ENCODE measurements around the gene MAGEC3. TPM values are rescaled to one million over a fixed set of nuclear protein-coding genes. Genes with fewer than 3 reads are reported as not detected.

MAGEC3 gene
- total RNA-seq, 1 experiment from 2014 or later = not detected

DNA sequence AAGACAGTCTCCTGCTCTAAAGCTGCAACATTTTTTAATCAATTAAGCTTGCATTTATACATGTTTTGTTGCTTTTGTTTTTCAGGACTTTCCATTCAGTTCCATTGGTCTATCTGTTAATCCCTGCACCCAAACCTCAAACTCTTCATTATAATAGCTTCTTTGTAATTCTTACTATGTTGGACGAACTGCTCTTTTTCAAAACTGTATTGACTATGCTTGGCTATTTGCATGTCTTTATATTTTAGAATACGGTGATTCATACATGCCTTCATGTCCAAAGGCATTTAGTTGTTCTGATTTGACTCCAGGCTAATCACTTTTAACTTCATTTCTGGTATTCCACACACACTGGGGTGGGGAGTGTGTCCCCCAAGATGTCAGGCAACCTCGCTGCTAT is 79.7 kb downstream of the MAGEC3 start:
- no peak for DNase-seq
- Histone ChIP-seq H3K4me3 (no peak overlapping the region), H3K27ac (no peak overlapping the region), H3K36me3 (no peaks in the 10 kb centered on the region), H3K27me3 (no peaks in the 10 kb centered on the region), H3K4me1 (no peaks in the 10 kb centered on the region), H3K9me3 (replicated peaks) (no peaks in the 10 kb centered on the region)

GRCh38 chrX:141924293-141924692 is 86.2 kb downstream of the MAGEC3 start:
- Histone ChIP-seq H3K9me3 (replicated peaks) (no peaks in the 10 kb centered on the region), H3K27ac (no peak overlapping the region), H3K4me3 (no peak overlapping the region), H3K4me1 (no peaks in the 10 kb centered on the region), H3K36me3 (no peaks in the 10 kb centered on the region), H3K27me3 (no peaks in the 10 kb centered on the region)
- no peak for DNase-seq

- H3K27me3 ChIP-seq = no peaks in the 10 kb centered on the region
- H3K4me1 ChIP-seq = no peaks in the 10 kb centered on the region
- H3K4me3 ChIP-seq = no peak overlapping the region
- H3K27ac ChIP-seq = no peak overlapping the region
- no peaks in the 10 kb centered on the region for H3K9me3 ChIP-seq (replicated peaks)
- no peak for DNase-seq
- H3K36me3 ChIP-seq = no peaks in the 10 kb centered on the region
Measured at GRCh38 chrX:141928432-141928831, 90.3 kb downstream of the MAGEC3 start.

DNA sequence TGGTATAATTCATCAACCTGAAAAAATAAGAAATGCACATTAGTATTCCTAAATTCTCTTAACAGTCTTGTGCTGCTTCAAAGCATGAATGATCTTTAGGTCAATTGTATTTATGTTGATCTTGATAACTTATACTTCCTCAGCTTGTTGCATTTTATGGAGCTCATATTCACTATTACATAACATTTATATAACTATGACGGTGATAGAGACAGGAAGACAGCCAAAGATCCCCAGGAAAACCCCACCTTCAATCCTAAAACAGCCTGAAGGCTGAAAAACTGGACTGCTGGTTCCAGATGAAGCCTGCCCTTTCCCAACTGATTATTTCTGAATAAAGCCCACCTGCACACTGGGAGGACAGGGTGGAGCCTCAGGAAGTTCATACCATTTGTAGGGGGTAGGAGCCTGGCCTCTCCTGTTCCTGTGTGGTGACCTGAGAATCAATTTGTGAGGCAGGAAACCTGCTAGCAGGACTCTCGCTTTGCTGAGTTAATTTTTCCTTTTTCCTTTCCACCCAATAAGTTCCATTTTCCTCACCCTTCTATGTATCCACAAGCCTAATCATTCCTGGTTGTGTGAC is 96.0 kb downstream of the MAGEC3 start:
- H3K27me3 ChIP-seq = no peaks in the 10 kb centered on the region
- H3K27ac ChIP-seq = no peak overlapping the region
- DNase-seq = no peak
- H3K36me3 ChIP-seq = no peaks in the 10 kb centered on the region
- no peaks in the 10 kb centered on the region for H3K9me3 ChIP-seq (replicated peaks)
- no peaks in the 10 kb centered on the region for H3K4me1 ChIP-seq
- no peak overlapping the region for H3K4me3 ChIP-seq

GRCh38 chrX:141935645-141936044 is 97.5 kb downstream of the MAGEC3 start:
- no peaks in the 10 kb centered on the region for H3K36me3 ChIP-seq
- H3K9me3 ChIP-seq (replicated peaks) = no peaks in the 10 kb centered on the region
- no peak overlapping the region for H3K27ac ChIP-seq
- H3K4me3 ChIP-seq = no peak overlapping the region
- H3K4me1 ChIP-seq = no peaks in the 10 kb centered on the region
- no peaks in the 10 kb centered on the region for H3K27me3 ChIP-seq
- DNase-seq = no peak

- peak in 1 of 2 experiments; percentile 12 for DNase-seq
- no peak overlapping the region for H3K27ac ChIP-seq
- no peaks in the 10 kb centered on the region for H3K27me3 ChIP-seq
Measured at GRCh38 chrX:141936080-141936479, 98.0 kb downstream of the MAGEC3 start.

GRCh38 chrX:141941234-141941633 is 103.1 kb downstream of the MAGEC3 start:
- no peak overlapping the region for H3K27ac ChIP-seq
- no peaks in the 10 kb centered on the region for H3K27me3 ChIP-seq
- H3K36me3 ChIP-seq = no peaks in the 10 kb centered on the region
- no peak for DNase-seq
- H3K4me1 ChIP-seq = no peaks in the 10 kb centered on the region
- no peaks in the 10 kb centered on the region for H3K9me3 ChIP-seq (replicated peaks)
- H3K4me3 ChIP-seq = no peak overlapping the region

More at GRCh38 chrX:141936080-141936479, 98.0 kb downstream of the MAGEC3 start:
- H3K4me3 ChIP-seq = no peak overlapping the region
- H3K36me3 ChIP-seq = no peaks in the 10 kb centered on the region
- H3K9me3 ChIP-seq (replicated peaks) = no peaks in the 10 kb centered on the region
- H3K4me1 ChIP-seq = no peaks in the 10 kb centered on the region

GRCh38 chrX:141945426-141945825 is 107.3 kb downstream of the MAGEC3 start:
- Histone ChIP-seq H3K4me1 (no peaks in the 10 kb centered on the region), H3K9me3 (replicated peaks) (no peaks in the 10 kb centered on the region), H3K27ac (no peak overlapping the region), H3K27me3 (no peaks in the 10 kb centered on the region), H3K4me3 (no peak overlapping the region), H3K36me3 (no peaks in the 10 kb centered on the region)
- no peak for DNase-seq

- H3K4me3 ChIP-seq = no peak overlapping the region
- no peak overlapping the region for H3K27ac ChIP-seq
- H3K27me3 ChIP-seq = no peaks in the 10 kb centered on the region
- no peak for DNase-seq
- H3K9me3 ChIP-seq (replicated peaks) = no peaks in the 10 kb centered on the region
- no peaks in the 10 kb centered on the region for H3K4me1 ChIP-seq
- no peaks in the 10 kb centered on the region for H3K36me3 ChIP-seq
Measured at GRCh38 chrX:141947350-141947749, 109.2 kb downstream of the MAGEC3 start.

Other genes with a start within 250 kb of the MAGEC3 start
- not detected in 2 replicates for gene SPANXA2, start 248.6 kb upstream of the MAGEC3 start, total RNA-seq (2014; rRNA removed; shearing (Covaris generic))
- gene SPANXD, start 139.6 kb upstream of the MAGEC3 start, total RNA-seq (2014; rRNA removed; shearing (Covaris generic)) = not detected in 2 replicates
- gene MAGEC1, start 65.6 kb downstream of the MAGEC3 start, total RNA-seq (2014; rRNA removed; shearing (Covaris generic)) = 1.1 and 1.4 TPM in 2 replicates